NCI-H345 (cell line): ENCODE results near the gene STK11IP.

Source experiments
- DNase-seq: peaks from one replicate; lab custom pipeline; 2025; lab: John Stamatoyannopoulos, UW

The STK11IP gene

DNA sequence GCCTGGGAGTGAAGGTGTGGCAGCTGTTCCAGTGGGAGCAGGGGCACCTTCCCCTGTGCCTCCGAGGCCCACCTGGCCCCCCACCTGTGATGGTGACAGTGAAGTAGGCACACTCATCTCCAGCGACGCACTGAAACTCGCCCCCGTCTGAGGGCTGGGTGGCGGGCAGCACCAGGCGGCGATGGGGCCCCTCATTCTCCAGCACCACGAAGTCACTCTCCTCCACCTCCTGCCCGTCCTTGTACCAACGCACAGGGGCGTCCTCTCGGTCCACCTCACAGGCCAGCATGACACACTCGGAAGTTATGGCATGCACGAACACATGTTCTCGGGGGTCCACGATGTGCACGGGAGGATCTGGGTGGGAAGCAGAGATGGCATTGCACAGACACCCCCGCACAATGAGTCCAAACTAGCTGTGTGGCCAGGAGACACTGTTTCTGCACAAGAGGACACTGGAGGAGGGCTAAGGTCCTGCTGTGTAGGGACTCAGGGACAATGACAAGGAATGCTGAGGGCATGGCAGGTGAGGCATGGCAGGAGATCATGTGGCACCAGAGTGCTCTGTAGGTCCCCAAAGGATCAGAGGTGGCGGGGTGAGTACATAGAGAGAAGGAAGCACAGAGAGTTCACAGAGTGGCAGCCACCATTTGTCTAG is 34.3 kb upstream of the STK11IP start:
- no peak for DNase-seq

DNA sequence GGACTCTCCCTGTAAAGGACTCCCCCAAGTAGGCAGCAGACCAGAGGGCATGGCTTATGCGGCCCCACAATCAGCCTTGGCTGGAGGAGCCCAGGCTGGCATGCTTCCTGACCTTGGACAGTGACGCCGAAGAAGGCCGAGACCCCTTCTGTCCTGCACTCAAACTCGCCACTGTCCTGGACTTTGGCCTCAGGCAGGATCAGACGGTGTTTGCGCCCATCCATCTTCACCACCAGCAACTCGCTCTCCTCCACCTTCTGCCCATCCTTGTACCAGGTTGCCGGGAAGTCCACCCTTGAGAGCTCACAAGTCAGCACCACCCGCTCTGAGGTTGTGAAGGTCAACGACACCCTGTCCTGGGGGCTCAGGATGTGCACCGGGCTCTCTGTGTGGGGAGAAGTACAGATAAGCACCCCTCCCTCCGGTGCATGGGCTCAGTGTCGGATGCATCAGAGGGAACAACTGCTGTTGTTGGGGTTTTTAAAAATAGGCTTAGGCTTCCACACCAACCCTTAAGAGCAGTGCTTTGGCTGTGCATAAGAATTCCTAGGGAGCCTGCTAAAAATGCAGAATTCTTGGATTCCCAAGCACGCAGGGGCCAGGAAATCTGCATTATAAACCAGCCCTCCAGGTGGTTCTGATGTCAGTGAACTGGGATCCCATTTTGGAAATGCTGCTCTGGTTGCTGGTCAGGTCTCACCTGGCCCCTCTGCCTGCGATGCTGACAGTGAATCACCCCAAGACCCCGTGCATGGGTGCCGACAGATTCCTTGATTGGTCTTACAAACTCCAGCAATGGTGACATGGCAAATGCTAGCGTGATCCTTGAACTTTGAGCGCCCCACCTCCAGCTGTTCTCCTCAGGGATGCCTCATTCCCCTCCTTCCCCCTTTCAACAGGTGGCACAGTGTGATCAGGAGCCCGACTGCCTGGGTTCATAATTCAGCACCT is 32.3 kb upstream of the STK11IP start:
- no peak for DNase-seq

DNA sequence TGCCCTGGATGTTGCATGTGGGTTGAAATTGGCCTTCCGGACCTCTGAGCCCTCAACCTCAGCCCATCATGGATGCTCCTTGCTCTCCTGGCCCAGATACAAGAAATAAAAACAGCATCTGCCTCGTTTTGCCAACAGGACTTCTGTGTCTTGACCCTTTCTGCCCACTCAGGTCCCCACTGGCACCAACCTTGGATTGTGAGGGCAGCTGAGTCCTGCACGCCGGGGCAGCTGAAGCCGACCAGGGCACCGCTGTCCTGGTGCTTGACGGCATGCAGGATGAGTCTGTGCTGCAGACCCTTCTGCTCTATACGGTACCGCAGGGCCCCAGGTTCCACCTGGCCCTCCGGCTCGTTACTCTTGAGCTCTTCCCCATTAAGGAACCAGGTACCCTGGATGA is 31.0 kb upstream of the STK11IP start:
- no peak for DNase-seq

DNA sequence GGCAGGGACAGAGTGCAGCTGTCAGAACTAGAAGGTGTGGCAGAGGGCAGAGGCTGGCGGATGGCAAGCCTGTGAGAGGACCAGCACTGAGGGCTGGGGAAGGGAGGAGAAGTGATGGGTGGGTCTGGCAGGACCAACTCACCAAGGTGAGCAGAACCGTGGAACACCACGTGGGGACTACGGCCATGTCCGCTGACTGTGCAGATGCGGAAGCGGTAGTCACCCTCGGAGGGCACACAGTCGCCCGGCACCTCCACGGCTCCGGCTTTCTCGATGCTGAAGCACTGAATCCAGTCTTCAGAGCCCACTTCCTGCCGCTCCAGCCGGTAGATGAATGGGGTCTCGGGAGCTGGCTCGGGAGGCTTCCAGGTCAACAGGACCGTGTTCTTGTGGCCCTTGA is 30.5 kb upstream of the STK11IP start:
- DNase-seq: no peak

DNA sequence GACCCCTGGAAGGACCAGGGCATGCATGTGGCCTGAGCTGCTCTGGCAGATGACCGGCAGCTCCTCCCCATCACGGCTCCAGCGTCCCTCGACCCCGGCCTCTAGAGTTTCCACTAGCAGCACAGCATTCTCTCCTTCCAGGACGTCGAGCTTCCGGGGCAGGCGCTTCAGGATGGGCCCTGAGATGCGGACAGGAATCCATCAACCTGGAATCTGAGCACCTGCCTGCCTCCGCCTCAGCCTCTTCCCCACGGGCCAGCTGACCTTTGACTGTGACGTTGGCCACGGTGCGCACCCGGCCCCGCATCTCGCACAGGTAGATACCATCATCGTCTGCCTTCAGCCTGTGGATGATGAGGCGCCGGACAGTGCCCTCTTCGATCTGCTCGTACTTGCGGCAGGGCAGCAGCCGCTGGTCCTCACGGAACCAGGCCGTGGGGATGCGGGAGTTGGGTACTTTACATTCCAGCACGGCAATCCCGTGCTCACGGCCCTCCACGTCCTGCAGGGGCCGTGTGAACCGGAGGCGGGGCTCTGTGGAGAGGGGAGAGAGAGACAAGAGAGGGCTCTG is 29.8 kb upstream of the STK11IP start:
- DNase-seq: no peak

DNA sequence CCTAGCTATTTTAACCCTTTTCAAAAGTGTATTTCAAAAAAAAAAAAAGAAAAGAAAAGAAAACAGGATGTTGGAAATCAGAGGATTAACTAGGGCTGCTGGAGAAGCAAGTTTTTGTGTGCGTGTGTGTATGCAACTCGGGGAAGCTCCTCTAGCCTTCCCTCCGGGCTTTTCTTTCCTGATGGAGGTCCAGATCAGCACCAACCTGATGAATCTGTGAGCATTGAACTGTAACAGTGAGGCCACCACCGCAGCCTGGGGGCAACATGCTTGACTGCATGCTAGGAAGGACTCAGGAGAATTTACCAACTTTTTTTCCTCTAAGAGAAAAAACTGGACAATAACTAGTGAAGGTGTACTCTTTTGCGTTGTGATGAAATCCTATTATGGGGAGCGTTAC is 28.6 kb upstream of the STK11IP start:
- DNase-seq: no peak

DNA sequence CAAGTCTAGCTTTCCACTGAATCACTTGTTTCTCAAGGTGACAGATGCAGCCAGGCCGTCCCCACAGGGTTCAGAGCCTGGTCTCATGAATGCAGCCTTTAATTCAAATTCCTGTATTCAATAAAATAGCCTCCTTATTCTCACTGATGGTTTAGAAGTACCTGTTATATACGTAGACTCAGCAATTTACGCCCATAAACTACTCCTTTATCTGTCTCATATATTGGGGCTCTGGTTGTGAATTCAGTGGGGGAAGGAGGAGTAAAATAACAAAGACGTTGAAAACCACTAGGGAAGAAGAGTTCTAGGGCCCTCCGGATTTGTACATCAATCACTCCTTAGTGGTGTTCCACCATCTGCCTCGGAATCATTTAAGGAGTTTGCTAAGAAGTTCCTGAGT is 28.0 kb upstream of the STK11IP start:
- no peak for DNase-seq

DNA sequence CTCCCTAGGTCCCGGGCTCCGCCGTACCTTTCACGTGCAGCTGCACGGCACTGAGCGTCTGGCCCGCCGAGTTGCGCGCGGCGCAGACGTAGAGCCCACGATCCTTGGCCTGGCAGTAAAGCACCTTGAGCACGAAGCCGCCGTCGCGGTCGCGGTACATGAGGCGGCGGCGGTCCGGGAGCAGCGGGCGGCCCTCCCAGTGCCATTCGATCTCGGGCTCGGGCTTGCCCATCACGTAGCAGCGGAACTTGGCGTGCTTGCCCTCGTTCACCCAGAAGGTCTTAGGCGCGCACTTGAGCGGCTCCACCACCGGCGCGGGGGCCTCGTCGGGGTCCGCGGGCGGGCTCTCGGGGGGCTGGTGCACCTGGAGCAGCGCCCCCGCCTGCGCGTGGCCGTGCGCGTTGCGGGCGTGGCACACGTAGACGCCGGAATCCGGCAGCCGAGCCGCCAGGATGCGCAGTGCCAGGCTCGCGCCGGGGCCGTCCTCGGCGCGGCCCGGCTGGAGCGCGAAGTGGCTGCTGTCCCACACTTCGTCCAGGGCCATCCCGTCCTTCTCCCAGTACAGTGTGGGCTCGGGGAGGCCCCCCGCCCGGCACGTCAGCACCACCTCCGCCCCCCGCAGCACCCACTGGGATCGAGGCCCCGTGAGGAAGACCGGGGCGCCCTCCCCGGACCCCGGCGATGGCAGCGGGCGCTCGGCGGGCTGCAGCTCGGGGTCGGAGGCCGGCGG is 27.3 kb upstream of the STK11IP start:
- DNase-seq: no peak

DNA sequence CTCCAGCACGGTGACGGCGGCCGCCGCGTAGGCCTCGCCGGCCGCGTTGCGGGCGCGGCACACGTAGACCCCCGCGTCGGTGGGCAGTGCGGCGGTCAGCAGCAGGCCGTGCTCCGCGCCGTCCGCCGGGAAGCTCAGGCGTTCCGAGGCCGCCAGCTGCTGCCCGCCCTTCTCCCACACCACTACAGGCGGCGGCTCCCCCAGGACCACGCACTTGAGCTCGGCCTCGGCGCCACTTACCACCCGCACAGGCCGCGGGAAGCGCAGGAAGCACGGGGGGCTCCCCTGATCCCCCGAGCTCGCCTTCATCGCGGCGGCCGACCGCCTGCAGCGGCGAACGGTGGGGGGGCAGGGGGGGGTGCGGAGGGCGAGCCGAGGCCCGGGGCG is 26.7 kb upstream of the STK11IP start:
- DNase-seq: no peak

DNA sequence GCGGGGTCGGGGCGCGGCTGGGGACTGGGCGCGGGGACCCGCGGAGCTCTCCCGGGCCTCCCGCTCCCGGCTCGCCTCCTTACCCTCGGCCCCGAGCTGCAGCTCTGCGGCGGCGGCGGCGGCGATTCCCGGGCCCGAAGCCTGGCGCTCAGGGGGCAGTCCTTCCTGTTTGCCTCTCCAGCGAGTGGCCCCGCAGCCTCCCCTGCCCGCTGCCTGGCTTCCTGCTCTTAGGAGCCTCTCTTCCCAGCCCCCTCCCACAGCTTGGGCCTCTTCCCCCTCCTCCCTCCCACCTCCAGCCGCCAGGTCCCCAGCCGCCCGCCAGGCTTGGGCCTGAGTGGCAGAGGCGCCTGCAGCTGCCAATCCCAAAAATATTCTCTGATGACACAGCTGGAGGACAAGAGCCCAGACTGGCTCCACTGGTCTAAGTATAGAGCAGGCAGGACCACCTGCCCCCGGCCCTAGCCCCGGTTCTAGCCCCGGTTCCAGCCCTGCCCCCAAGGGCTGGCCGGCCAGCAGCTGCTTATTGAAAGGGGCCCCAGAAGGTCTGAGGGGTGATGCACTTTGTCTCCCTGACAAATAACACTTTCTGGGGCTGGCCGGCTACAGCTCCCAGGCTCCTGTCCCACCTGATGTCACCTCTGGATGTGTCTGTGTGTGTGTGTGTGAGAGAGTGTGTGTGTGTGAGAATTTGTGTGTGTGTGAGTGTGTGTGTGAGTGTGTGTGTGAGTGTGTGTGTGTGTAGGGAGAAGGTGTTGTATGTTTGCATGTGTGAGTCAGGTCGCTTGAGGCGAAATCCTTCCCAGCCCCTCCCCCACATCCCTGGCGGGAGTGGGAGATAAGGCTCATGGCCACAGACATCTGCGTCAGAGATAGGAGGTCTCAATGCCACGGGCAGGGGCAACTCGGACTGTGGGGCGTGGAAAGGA is 26.1 kb upstream of the STK11IP start, which contains the start of gene OBSL1:
Gene OBSL1, minus strand, starts transcription at position 229 of the 926 bp plus-strand sequence. CDS start 307 bp downstream, outside the sequence.
- peak; percentile 85 for DNase-seq

DNA sequence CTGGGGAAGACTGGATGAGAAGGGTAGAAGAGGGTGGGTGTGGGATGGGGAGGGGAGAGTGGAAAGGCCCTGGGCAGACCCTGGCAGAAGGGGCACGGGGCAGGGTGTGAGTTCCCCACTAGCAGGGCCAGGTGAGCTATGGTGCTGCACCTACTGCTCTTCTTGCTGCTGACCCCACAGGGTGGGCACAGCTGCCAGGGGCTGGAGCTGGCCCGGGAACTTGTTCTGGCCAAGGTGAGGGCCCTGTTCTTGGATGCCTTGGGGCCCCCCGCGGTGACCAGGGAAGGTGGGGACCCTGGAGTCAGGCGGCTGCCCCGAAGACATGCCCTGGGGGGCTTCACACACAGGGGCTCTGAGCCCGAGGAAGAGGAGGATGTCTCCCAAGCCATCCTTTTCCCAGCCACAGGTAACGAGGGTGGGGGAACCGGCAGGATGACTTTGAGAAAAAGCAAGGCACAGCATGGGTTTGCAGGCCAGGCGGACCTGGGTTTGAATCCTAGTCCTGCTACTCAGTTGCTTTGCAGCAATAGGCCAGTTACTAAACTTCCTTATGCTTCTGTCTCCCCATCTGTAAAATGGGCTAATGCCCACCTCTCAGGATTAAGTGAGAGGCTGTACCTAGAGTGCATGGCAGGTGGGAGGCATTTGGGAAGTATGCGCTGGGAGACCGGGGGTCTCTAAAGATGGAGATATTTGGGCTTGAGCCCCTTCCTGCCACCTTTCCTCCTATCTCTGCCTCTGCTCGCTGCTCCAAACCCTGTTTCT is 25.2 kb upstream of the STK11IP start, which contains the start of gene INHA:
Gene INHA, plus strand, starts transcription at position 74 of the 765 bp plus-strand sequence. Its CDS starts 65 bp downstream, at position 139.
- no peak for DNase-seq

DNA sequence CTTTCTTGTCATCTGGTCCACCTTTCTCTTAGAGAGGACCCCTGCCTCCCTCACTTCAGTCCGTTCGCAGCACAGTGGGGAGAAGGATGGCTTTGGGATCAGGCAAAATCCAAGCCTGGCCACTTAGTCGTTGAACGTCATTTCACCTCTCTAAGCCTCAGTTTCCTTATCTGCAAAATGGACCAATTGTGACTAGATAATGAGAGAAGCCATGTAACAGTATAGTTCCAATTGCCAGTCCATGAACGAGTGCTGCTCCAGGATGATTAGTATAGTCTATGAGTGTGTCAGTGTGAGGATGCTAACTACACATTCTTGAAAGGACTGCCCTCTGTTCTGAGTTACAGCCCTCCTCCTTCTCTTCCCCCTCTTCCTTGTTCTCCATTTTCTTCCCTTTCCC is 24.5 kb upstream of the STK11IP start:
- DNase-seq: no peak

DNA sequence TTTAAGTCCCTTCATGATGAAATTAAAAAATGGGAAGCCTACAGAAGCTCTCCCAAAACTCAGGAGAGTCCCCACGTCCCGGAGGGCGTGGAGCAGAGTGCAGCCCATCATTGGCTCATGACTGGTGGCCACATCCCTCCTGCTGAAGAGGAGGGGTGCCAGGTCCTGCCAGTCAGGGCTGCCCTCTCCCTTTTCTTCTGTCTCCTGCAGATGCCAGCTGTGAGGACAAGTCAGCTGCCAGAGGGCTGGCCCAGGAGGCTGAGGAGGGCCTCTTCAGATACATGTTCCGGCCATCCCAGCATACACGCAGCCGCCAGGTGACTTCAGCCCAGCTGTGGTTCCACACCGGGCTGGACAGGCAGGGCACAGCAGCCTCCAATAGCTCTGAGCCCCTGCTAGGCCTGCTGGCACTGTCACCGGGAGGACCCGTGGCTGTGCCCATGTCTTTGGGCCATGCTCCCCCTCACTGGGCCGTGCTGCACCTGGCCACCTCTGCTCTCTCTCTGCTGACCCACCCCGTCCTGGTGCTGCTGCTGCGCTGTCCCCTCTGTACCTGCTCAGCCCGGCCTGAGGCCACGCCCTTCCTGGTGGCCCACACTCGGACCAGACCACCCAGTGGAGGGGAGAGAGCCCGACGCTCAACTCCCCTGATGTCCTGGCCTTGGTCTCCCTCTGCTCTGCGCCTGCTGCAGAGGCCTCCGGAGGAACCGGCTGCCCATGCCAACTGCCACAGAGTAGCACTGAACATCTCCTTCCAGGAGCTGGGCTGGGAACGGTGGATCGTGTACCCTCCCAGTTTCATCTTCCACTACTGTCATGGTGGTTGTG is 23.0 kb upstream of the STK11IP start:
- DNase-seq: peak; percentile 30

DNA sequence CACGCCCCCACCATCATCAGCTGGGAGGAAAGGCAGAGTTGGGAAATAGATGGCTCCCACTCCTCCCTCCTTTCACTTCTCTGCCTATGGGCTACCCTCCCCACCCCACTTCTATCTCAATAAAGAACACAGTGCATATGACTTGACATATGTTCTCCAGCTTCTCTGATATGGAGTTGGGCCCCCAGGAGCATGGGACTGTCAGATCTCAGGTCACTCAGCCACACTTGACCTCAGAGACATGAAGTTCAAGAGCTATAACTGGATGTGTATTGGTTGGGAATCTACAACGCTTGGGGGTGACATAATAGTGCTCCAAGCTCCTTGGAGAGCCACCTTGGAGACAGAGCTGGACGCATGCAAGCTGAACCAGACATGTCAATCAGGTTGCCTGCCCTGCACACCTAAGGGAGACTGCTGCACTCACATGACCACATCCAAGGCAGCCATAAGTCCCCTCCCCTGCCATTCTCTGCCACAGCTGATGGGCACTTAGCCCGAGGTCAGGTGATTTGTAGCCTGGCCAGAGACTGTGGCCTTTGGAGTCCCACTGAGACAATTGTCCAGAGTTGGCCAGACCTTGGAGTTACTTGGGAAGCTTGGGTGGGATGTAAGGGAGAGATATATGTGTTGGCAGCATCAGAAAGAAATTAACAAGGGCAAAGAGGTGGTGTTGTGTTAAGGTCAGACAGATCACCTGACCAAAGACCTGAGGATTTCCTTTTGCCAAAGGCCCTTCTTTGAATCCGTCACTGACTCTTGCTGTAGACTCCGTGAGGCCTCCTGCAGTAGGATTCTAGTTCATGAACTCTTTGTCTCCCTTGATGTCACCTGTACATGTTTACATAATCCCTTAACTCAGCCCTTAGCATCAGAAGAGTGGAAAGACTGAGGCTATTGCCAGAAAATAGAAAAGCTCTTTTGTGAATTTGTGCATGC is 21.8 kb upstream of the STK11IP start:
- peak; percentile 55 for DNase-seq

DNA sequence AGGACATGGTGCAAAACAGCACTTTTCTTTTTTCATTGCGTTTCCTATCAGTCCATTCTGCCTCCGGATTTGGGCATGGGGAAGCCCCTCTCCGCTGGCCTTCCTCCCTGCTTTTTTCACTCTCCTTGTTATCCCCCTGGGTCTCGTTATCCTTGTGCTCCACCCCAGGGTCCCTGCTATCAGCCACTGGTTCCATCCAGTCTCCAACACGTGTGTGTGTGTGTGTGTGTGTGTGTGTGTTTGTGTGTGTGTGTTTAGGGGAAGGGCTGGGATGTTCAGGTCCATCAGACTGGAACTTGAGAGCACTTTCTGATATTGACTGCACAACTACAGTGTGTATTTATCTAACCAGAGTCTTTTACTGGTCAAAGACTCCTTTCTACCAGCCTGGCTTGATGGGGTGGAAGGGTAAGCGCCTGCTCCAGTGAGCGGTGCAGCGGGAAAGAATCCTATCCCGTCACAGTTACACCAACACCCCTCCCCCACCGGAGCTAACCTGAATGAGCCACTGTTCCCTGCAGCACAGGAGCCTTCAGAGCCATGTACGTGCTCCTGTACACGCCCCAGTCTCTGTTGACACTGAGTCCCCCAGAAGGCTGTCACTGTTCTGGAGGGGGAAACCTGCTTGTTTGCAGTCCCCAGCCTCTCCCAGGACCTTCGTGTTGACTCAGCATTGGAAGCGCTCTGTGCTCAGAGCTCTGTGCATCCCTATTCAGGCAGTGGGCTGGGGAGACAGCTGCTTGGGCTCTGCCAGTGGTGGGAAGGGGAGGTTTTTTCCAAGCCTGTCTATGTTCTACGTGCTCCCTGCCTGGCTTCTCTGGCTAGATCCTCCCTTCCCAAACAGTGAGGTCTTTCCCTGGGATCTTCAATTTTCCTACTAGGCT is 20.9 kb upstream of the STK11IP start:
- DNase-seq: peak; percentile 80

DNA sequence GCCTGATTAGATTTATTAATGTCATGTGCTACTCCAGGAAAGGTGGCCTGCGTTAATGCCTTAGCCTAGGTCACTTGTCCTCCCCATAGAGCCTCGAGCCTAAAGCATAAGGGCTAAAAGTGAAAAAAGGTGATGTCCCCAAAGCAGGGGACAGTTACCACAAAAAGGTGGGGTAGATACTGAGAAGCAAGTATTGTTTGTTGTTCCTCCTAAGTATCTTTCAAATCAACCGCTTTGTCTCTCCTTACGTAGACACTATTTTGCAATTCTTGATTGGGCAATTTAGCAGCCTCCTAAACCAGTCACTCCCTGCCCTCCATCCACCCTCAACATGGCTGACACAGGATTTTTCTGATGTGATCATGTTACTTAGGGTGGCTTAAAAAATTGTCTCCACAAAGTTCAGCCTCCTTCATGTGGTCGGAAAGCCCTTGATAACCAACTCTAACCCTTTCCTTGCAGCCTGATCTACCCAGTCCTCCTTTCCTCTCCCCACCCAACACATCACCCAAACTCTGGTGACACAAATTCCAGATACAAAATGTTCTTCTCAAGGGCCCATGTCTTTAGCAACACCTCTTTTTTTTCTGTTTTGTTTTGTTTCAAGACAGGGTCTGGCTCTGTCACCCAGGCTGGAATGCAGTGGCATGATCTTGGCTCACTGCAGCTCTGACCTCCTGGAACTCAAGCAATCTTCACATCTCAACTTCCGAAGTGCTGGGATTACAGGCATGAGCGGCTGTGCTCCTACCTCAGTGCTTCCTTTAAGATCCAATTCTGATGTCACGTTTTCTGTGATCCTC is 18.6 kb upstream of the STK11IP start:
- DNase-seq: no peak
